ENCODE data around the gene MISP3. TPM values are rescaled to one million over a fixed set of nuclear protein-coding genes. Genes with fewer than 3 reads are reported as not detected.

Gene MISP3
- total RNA-seq, 1 experiment from 2014 or later, result 2.3 TPM

GRCh38 chr19:14062558-14062855 is 10.1 kb upstream of the MISP3 start:
- H3K36me3 ChIP-seq, result no peaks in the 10 kb centered on the region
- H3K9me3 ChIP-seq, result no peaks in the 10 kb centered on the region
- peaks cover 17% of the 10 kb centered on the region for H3K27me3 ChIP-seq
- H3K4me3 ChIP-seq, result no peak overlapping the region
- DNase-seq, result no peak

GRCh38 chr19:14063105-14063504 is 9.5 kb upstream of the MISP3 start:
- H3K4me3 ChIP-seq, result no peak overlapping the region
- H3K36me3 ChIP-seq, result no peaks in the 10 kb centered on the region
- DNase-seq, result no peak
- H3K27me3 ChIP-seq, result peaks cover 17% of the 10 kb centered on the region
- H3K9me3 ChIP-seq, result no peaks in the 10 kb centered on the region

DNA sequence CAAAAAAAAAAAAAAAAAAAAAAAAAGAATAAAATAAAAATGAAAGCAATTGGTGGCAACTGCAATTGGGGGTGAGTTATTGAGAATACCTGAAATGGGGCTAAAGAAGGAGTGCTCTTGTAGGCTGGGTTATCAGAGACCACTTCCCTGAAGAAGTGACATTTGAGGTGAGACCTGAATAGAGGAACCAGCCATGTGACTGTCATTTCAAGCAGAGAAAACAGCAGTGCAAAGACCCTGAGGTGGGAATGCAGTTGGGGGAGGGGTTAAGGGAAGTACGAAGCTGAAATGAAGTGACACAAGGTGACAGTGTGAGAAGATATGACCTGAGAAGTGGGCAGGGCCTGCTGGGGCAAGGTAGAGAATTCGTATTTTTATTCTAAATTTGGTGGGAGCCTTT is 6.5 kb upstream of the MISP3 start:
- H3K9me3 ChIP-seq, result no peaks in the 10 kb centered on the region
- no peaks in the 10 kb centered on the region for H3K27me3 ChIP-seq
- H3K4me3 ChIP-seq, result no peak overlapping the region
- no peak for DNase-seq
- H3K36me3 ChIP-seq, result no peaks in the 10 kb centered on the region

GRCh38 chr19:14070268-14071050 is 2.1 kb upstream of the MISP3 start:
- Histone ChIP-seq H3K36me3 (no peaks in the 10 kb centered on the region), H3K9me3 (no peaks in the 10 kb centered on the region), H3K27me3 (peaks cover 7% of the 10 kb centered on the region), H3K4me3 (no peak overlapping the region)
- no peak for DNase-seq

GRCh38 chr19:14073261-14073924 is 807 bp downstream of the MISP3 start:
- peak overlapping the region; percentile 64 for H3K4me3 ChIP-seq
- DNase-seq, result peak; percentile 83
- H3K36me3 ChIP-seq, result no peaks in the 10 kb centered on the region
- H3K27me3 ChIP-seq, result peaks cover 7% of the 10 kb centered on the region
- no peaks in the 10 kb centered on the region for H3K9me3 ChIP-seq

DNA sequence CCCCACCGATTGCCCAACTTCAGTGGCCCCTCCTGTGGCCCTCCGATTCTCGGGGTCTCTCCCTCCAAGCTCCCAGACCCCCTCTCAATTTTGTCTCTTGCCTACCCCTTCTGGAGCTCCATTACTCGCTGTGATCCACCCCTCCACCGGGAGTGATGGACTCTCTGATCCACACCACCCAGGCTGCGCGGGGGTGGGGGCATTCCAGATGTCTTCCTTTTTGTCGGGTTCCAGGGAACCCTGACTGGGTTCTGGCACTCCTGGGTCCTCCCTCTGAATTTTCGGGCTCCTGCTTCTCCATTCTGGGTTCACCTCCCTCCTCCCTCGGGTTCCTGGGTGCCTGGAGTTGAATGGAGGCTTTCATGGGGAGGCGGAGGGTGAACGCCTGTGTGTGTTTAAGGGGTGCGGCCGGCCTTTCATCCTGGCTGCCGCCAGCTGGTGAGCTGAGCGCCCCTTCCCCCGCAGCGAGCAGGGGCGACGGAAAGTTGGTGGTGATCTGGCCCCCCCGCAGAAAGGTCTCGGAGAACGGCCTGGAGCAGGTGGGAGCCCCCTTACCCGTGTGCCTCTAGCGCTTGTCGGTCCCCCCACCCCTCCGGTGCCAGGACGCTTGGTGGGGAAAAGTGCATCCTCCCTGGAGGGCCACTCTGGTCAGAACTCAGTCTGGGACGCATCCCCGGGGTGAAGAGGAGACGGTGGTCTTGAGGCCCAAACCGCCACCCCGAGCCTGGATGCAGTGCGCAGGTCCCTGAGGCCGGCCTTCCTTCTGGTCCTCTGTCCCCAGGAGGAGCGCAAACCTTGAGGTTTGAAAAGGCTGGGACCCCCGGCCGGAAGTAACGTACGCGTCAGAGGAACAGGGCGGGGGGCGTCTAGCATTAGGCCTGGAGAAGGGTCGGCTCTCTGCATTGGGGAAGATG is 1.6 kb downstream of the MISP3 start:
- DNase-seq, result peak; percentile 52
- Histone ChIP-seq H3K36me3 (no peaks in the 10 kb centered on the region), H3K9me3 (no peaks in the 10 kb centered on the region), H3K27me3 (peaks cover 7% of the 10 kb centered on the region), H3K4me3 (peak overlapping the region; percentile 64)

- no peak for DNase-seq
- H3K4me3 ChIP-seq, result no peak overlapping the region
Observed at GRCh38 chr19:14078411-14078810, 5.8 kb downstream of the MISP3 start.

GRCh38 chr19:14080887-14081796 is 8.6 kb downstream of the MISP3 start:
- DNase-seq, result peak; percentile 98
- Histone ChIP-seq H3K9me3 (no peaks in the 10 kb centered on the region), H3K36me3 (peaks cover 2% of the 10 kb centered on the region; the same call in 1 of the 2 replicates), H3K27me3 (no peaks in the 10 kb centered on the region), H3K4me3 (peak overlapping the region; percentile 81)

More at GRCh38 chr19:14078411-14078810, 5.8 kb downstream of the MISP3 start:
- Histone ChIP-seq H3K36me3 (no peaks in the 10 kb centered on the region), H3K27me3 (no peaks in the 10 kb centered on the region), H3K9me3 (no peaks in the 10 kb centered on the region)

DNA sequence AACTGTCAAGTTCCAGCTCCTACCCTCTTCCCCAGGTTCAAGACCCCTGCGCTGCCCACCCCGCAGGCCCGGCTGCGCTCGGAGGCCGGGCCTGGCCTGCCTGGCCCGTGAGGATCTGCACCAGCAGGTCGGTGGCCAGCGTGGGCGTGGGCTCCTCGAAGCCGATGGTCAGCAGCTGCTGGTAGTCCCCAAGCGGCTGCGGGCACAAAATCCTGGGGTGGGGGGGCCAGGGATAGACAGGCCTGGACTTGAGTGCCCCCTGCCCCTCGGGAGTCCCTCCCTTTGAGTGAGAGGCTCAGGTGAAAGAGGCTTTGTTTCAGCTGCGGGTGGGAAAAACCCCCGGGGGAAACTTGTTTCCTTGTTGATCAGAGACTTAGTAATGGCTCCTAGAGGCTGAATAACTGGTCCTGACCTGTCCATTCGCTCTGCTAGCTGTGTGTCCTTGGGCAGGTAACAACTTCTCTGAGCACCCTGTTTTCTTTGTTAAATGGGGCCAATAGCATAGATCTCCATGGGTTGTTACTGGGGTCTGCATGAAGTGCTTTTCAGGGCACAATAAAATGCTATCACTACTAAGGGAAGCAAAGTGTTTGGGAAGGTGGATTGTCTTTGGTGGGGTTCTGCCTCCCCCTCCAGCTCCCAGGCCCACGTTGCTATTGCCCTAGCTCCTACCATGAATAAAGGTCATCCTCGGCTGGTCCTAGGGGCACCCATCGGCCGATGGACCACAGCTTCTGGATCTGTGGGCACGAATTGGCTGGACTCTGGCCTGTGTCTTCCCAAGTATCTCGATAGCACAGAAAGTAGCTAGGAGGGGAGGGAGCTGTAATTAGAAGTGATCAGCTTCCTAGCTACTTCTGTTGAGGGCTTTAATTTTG is 9.4 kb downstream of the MISP3 start:
- no peaks in the 10 kb centered on the region for H3K9me3 ChIP-seq
- peak; percentile 51 for DNase-seq
- peaks cover 5% of the 10 kb centered on the region; the same call in 1 of the 2 replicates for H3K36me3 ChIP-seq
- H3K4me3 ChIP-seq, result peak overlapping the region; percentile 81
- no peaks in the 10 kb centered on the region for H3K27me3 ChIP-seq

DNA sequence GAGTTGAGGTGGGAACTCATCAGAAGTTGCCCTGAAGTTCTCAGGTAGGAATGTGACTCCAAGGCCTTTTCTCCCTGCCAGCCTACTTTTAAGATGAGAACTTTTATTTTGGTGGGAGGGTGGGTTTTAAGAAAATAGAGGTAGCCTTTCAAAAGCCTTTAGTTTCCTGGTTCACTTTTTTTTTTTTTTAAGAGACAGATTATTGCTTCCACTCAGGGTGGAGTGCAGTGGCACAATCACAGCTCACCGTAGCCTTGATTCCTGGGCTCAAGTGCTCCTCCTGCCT is 10.0 kb downstream of the MISP3 start:
- Histone ChIP-seq H3K27me3 (no peaks in the 10 kb centered on the region), H3K9me3 (no peaks in the 10 kb centered on the region), H3K4me3 (peak overlapping the region; percentile 81), H3K36me3 (peaks cover 7% of the 10 kb centered on the region)
- no peak for DNase-seq

DNA sequence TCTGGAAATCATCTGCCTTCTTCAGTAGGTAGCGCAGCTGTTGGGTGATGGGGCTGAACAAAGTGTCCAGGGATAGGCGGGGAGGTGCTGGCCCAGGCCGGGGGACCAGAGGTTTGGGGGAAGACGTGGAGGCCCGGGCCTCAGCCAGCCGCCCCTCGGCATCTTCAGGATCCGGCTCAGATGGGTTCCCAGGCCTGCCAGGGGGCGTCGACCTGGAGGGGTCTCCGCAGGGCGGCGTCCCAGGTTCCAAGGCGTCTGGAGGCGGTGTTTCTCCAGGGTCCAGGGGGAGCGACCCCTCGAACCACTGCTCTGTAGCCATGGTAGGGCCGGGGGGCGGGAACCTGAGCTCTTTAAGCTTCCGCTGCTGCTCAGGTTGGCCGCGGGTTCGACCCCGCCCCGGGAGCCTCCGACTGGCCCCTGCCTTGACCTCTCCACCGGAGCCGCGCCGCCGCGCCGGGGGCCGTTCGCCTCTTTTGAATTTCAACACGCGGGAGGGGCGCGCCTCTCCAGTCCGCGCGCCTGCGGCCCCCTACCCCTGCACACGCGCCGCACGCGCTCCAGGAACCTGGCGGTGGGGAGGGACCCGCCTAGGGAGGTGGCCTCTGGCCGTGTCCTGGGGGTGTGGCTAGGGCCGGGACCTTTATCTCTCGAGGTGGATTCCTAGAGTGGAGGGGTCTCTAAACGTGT is 12.9 kb downstream of the MISP3 start, which contains the start of gene C19orf67:
C19orf67 (minus strand) TSS at position 475 of the 687 bp plus-strand sequence; CDS start at position 319, 156 bp downstream.
- no peak within 1 kb of the TSS for H3K4me3 ChIP-seq
- H3K36me3 ChIP-seq, result peaks cover 24% of the 10 kb centered on the region
- DNase-seq, result no peak

GRCh38 chr19:14086098-14086497 is 13.5 kb downstream of the MISP3 start:
- H3K9me3 ChIP-seq, result no peaks in the 10 kb centered on the region
- no peak overlapping the region for H3K4me3 ChIP-seq
- no peak for DNase-seq

More for the DNA sequence above, 12.9 kb downstream of the MISP3 start, which contains the start of gene C19orf67:
- Histone ChIP-seq H3K9me3 (no peaks in the 10 kb centered on the region), H3K27me3 (no peaks in the 10 kb centered on the region)

DNA sequence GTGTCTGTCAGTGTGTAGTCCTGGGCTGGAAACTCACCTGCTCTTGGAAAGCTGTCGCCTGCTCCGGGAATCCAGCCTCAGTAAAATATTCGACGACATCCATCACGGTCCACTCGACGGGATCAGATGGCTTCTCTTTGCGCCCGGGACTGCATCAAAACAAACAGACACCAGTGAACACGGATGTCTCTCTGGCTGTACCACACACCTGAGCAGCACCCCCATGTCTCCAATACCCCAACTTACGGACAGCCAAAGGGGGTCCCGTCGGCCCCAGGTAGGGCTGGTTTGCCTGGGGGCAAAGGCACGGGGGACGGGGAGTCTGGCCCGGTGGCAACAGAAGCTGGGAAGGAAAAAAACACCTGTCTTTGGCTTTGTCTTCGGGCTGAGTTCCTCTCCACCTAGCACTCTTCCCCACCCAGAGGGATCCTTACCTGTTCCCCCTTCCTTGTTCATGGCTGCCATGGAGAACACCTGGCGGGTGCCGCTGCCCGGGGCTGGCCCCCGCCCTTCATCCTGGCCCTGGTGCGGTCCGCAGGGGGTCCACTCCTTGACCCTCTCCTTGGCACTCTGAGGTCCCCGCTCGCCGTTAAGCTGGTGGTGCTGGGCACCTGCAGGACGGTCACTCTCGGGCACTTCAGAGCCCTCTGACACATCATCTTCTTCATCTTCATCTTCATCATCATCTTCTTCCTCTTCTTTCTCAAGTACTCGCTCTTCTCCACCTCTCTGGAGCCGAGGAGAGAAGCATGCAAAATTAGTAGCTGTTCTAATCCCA is 16.2 kb downstream of the MISP3 start:
- no peak for DNase-seq
- Histone ChIP-seq H3K36me3 (peaks cover 27% of the 10 kb centered on the region), H3K4me3 (peak overlapping the region; percentile 29), H3K9me3 (peaks cover 9% of the 10 kb centered on the region), H3K27me3 (no peaks in the 10 kb centered on the region)

More at GRCh38 chr19:14086098-14086497, 13.5 kb downstream of the MISP3 start:
- Histone ChIP-seq H3K36me3 (peaks cover 24% of the 10 kb centered on the region), H3K27me3 (no peaks in the 10 kb centered on the region)

DNA sequence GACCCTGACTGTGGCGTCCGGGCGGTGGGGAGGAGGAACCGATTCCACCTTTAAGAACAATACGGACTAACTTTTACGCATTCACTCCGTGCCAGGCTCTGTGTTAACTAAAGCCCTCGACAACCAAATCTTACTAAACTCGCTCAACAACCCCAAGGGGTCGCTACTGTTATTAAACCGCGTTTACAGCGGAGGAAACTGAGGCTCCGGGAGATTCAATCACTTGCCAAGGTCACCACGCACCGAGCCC is 16.8 kb downstream of the MISP3 start:
- H3K27me3 ChIP-seq, result no peaks in the 10 kb centered on the region
- peaks cover 9% of the 10 kb centered on the region for H3K9me3 ChIP-seq
- DNase-seq, result no peak
- peaks cover 27% of the 10 kb centered on the region for H3K36me3 ChIP-seq
- H3K4me3 ChIP-seq, result peak overlapping the region; percentile 29
